Omental fat pad (tissue), 4 donors: Measurements from ENCODE around the gene BSPH1. TPM values are rescaled to one million over a fixed set of nuclear protein-coding genes. Genes with fewer than 3 reads are reported as not detected.
A peak's percentile ranks its signal among the peaks of the same experiment; 100 is the strongest.
"Not testable (repeated sequence)": the region's sequence is repeated elsewhere in the genome, so short reads cannot be mapped to it uniquely, and the experiment has no call there.

Source experiments
- ATAC-seq: fragments of 150-250 bp; one replicate; pipeline ENCODE4 v1.9.1; 2016; ENCODE audit warnings: mild to moderate bottlenecking, moderate library complexity; ENCODE audit not compliant: low FRiP score
- DNase-seq: peaks from one replicate; pipeline ENCODE4 v3.0.0-alpha.2; 2019; ENCODE audit warnings: low spot score
- total RNA-seq, 4 donors: library from RNA; depleted of rRNA; stranded (reverse); fragments of >200 nt; gene quantifications; one replicate each; pipeline ENCODE4 v1.1.0, GENCODE V29; 2016
- TF ChIP-seq, protein P1 (sequence below), 3 donors: fragments of 450-650 bp; IDR thresholded peaks; one replicate each; pipeline ENCODE4 v1.5.1; 2016 to 2017; ENCODE audit warnings: antibody characterized with exemption in 3 of 3, mild to moderate bottlenecking in 3 of 3, moderate library complexity in 2 of 3

The BSPH1 gene
- total RNA-seq, 4 donors from 2014 or later: not detected

DNA sequence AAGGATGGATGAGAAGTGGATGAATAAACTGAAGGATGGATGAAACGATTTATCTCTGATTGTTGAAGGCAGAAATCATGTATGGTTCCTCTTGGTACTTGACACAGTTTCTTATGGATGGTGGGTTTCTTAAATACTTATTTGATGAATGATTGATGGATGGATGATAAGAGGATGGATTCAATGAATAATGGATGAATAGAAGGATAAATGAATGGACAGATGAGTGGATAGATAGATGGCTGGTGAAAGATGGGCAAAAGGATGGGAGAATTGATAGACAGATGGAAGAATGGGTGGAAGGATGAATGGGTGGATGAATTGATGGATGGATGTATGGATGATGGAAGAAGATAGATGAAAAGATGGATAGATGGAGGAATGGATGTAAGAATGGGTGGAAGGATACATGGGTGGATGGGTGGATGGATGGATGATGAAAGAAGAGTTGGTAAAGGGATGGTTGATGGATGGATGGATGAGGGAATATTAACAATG lies 4.3 kb upstream of the BSPH1 start:
- ATAC-seq: no peak
- TF ChIP-seq, protein P1, sequence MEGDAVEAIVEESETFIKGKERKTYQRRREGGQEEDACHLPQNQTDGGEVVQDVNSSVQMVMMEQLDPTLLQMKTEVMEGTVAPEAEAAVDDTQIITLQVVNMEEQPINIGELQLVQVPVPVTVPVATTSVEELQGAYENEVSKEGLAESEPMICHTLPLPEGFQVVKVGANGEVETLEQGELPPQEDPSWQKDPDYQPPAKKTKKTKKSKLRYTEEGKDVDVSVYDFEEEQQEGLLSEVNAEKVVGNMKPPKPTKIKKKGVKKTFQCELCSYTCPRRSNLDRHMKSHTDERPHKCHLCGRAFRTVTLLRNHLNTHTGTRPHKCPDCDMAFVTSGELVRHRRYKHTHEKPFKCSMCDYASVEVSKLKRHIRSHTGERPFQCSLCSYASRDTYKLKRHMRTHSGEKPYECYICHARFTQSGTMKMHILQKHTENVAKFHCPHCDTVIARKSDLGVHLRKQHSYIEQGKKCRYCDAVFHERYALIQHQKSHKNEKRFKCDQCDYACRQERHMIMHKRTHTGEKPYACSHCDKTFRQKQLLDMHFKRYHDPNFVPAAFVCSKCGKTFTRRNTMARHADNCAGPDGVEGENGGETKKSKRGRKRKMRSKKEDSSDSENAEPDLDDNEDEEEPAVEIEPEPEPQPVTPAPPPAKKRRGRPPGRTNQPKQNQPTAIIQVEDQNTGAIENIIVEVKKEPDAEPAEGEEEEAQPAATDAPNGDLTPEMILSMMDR (IDR thresholded peaks at IDR 0.05): no peak
- no peak for DNase-seq

DNA sequence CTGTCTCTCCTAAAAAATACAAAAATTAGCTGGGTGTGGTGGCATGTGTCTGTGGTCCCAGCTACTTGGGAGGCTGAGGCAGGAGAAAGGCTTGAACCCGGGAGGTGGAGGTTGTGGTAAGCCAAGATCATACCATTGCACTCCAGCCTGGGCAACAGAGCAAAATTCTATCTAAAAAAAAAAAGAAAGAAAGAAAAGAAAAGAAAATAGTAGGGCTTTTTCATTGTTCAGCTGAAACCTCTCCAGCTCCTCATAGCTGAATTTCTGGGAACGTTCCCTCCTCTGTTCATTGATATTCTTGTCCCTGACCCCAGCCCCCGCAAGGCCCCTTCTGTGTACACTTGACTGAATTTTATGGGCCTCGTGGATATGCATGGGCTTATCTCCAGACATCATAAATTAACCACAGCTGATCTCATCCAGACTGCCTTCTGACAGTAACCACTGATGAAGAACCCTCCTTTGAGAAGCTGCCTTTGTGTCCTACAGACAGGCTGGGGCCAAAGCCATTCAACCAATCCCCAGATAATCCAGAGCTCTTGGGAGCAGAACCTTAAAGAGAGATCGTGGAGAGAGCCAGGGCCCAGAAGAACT lies 2.3 kb upstream of the BSPH1 start, which contains the start of gene ELSPBP1:
Gene ELSPBP1, plus strand, starts transcription at position 424 of the 594 bp plus-strand sequence. CDS start 14,036 bp downstream, outside the sequence.
- ATAC-seq (no peak), DNase-seq (no peak)
- TF ChIP-seq, protein P1 (IDR thresholded peaks at IDR 0.05): no peak

DNA sequence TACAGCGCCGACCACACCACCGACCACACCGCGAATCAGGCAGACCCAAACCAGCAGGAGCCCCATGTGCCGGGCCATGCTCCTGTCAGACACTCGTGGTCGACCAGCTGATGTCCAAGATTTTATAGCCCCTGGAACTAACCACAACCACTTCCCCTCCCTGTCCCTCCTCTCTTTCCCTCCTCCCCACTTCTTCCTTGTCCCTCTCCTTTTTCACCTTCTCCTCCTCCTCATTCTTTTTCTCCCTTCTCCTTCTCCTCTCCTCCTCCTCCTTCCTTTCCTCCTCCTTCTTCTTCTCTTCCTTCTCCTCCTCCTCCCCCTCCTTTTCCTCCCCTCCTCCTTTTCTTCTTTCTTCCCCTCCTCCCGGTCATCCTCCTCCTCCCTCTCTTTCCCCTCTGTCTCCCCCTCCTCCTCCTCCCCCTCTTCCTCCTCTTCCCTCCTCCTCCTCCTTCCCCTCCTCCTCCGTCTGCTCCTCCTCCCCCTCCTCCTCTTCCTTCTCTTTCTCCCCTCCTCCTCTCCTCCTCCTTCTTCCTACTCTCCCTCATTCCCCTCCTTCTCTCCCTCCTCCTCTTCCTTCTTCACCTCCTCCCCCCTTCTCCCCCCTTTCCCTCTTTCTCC lies 670 bp downstream of the BSPH1 start:
- no peak for DNase-seq
- TF ChIP-seq, protein P1 (IDR thresholded peaks at IDR 0.05): no peak
- no peak for ATAC-seq

DNA sequence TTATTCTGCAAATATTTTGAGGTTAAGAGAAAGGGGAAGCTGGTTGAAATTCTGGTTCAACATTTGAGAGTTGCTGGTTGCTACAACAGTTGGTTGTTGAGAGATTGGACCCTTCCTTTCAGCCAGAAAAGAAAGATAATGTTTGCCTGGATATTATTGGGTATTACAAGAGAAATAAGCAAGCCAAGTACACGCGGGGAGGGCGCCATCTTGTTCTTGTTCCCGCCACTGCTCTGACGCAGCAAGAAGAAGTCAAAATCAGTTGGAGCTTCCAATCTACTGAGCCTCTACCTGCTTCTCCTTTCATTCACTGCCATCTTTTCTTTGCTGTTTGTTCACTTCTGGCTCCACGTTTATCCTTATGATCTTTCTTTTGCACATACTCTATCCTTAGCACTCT lies 18.4 kb downstream of the BSPH1 start:
- ATAC-seq: no peak
- DNase-seq: no peak
- TF ChIP-seq, protein P1 (IDR thresholded peaks at IDR 0.05): no peak

DNA sequence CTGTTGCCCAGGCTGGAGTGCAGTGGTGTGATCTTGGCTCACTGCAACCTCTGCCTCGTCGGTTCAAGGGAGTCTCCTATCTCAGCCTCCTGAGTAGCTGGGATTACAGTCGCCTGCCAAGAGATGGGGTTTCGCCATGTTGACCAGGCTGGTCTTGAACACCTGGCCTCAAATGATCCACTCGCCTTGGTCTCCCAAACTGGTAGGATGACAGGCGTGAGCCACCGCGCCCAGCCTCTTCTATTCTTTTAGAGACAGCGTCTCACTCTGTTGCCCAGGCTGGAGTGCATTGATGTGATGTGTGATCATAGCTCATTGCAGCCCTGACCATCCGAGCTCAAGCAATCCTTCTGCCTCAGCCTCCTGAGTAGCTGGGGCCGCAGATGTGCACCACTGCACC lies 36.0 kb downstream of the BSPH1 start:
- DNase-seq: peak; percentile 35

DNA sequence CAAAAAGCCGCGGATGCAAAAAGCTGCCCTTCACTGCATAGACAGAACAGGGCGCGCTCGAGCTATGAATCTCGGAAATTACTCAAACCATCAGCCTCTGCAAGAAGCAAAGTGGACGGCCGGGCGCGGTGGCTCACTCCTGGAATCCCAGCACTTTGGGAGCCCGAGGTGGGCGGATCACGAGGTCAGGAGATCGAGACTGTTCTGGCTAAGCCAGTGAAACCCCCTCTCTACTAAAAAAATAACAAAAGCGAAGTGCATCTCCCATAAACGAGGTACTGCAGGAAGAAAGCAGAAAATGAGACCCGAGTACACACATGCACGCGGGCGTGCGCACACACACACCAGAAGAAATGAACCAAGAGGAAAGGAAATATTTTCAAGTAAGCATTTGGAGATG lies 39.8 kb downstream of the BSPH1 start:
- not testable (repeated sequence) for ATAC-seq, DNase-seq

More for the DNA sequence above, 36.0 kb downstream of the BSPH1 start:
- not testable (repeated sequence) for ATAC-seq

DNA sequence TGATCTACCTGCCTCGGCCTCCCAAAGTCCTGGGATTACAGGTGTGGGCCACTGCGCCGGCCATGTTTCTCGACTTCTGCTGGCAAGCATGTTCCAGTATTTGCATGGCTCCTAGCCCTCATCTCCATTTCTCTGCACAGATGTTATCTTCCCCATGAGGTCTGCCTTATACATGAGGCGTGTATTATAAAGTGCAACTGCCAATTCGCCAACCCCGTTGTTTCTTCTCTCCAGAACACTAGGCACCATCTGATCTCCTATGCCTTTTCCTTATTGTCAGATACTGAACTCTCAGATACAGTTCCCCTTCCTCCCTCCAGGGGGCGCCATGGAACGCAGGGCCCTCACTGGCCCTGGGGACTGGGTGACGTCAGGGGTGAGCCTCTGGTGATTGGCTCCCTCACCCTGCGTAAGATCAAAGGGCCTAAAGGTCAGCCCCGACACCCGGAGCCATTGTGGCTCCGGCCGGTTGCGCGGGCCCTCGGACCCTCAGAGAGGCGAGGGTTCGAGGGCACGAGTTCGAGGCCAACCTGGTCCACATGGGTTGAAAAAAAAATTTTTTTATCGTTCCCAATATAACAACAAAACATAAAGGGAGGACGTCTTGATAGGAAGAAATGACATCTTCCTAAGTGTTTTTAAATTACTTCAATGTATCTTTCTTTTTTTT lies 42.0 kb downstream of the BSPH1 start:
- not testable (repeated sequence) for DNase-seq, ATAC-seq

DNA sequence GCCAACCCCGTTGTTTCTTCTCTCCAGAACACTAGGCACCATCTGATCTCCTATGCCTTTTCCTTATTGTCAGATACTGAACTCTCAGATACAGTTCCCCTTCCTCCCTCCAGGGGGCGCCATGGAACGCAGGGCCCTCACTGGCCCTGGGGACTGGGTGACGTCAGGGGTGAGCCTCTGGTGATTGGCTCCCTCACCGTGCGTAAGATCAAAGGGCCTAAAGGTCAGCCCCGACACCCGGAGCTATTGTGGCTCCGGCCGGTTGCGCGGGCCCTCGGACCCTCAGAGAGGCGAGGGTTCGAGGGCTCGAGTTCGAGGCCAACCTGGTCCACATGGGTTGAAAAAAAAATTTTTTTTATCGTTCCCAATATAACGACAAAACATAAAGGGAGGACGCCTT lies 63.4 kb downstream of the BSPH1 start:
- not testable (repeated sequence) for ATAC-seq, DNase-seq

DNA sequence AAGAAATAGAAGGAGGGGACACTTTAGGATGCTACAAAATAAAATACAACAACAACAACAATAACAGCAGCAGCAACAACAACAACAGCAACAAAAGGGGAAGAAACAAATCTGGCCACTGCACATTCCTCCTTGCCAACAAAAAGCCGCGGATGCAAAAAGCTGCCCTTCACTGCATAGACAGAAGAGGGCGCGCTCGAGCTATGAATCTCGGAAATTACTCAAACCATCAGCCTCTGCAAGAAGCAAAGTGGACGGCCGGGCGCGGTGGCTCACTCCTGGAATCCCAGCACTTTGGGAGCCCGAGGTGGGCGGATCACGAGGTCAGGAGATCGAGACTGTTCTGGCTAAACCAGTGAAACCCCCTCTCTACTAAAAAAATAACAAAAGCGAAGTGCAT lies 71.9 kb downstream of the BSPH1 start:
- not testable (repeated sequence) for ATAC-seq, DNase-seq

Other genes with a start within 250 kb of the BSPH1 start
- gene NOP53, start 246.6 kb downstream of the BSPH1 start, total RNA-seq: 100 to 1,000 TPM; 212 to 267 (median 232) TPM
- gene SELENOW, start 213.5 kb downstream of the BSPH1 start, total RNA-seq: 100 to 1,000 TPM; 198 to 420 (median 334) TPM
- not detected for gene TPRX1, start 187.6 kb downstream of the BSPH1 start, total RNA-seq
- not detected for gene CRX, start 170.2 kb downstream of the BSPH1 start, total RNA-seq
- not detected for gene TPRX2, start 132.9 kb downstream of the BSPH1 start, total RNA-seq
- gene SULT2A1, start 105.9 kb downstream of the BSPH1 start, total RNA-seq: not detected
- not detected for gene ELSPBP1, start 2.5 kb upstream of the BSPH1 start, total RNA-seq
- gene CABP5, start 51.9 kb upstream of the BSPH1 start, total RNA-seq: not detected
- 1 to 10 TPM; 1.7 to 5.7 (median 3.9) TPM for gene PLA2G4C, start 118.6 kb upstream of the BSPH1 start, total RNA-seq
- gene LIG1, start 178.2 kb upstream of the BSPH1 start, total RNA-seq: 10 to 100 TPM in 1 of 4 donors, 1 to 10 TPM in 3; 6.1 to 10.9 (median 7.3) TPM
- 1 to 10 TPM; 1.5 to 3.3 (median 2.0) TPM for gene ZSWIM9, start 178.5 kb upstream of the BSPH1 start, total RNA-seq